Gastrocnemius medialis (tissue), 4 donors: ENCODE measurements around the gene PSTPIP1.

ENCODE experiments used
- POLR2A ChIP-seq, 2 donors: fragments of 450-650 bp; IDR thresholded peaks; one replicate each; pipeline ENCODE4 v1.6.1; 2017; ENCODE audit warnings: antibody characterized with exemption in 2 of 2, mild to moderate bottlenecking in 2 of 2, moderate library complexity in 2 of 2
- TF ChIP-seq, protein P1 (sequence below), 5 experiments: fragments of 450-650 bp in 3 of 5; fragments of 200-600 bp in 2 of 5; sonication (generic) in 2 of 5; IDR thresholded peaks in 4 of 5; conservative IDR thresholded peaks in 1 of 5; 1 replicate in 4 of 5; 2 replicates in 1 of 5; pipeline ENCODE4 v1.5.1; 2016 to 2019; ENCODE audit warnings: antibody characterized with exemption in 5 of 5, mild to moderate bottlenecking in 3 of 5, moderate library complexity in 3 of 5

DNA sequence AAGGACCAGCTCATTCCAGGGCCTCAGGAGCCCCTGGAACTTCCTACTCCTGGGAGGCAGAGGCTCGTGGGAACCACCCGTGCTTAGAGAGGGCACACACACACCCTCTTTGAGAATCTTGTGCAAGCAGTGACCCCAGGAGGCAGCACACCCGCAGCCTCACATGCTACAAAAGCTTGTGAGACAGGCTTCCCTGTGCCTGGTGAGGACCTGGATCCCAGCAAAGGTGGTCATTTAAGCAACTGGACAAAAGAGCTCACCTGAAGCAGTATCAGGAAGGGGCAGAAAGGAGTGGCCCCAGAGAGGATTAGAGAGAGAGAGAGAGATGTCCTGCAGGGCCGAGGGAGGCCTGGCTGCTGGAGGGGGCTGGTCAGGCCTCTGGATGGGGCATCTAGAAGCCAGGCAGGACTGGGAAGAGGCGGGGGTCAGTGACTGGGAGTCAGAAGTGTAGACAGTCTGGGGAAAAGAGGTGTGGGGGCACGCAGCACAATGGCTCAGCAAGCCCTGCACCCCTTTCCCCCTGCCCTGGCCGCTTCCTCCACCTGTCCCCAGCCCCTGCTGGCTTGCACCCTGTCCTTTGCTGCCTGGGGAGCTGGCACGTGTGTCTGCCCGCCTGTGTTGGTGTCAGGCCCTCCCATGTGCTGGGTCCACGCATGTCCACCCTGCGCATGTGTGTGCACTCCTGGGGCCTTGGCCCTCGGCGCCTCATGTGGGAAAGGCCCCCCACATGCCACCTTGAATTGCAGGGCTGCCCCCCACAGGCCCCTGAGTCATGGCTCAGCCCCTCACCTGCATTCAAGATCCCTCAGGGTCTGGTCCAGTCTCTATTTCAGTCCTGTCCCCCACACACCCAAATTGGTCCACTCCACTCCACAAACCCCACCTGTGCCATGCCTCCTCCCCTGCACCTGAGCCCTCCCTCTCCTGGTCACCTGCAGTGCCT lies 39.1 kb downstream of the PSTPIP1 start:
- TF ChIP-seq, protein P1, sequence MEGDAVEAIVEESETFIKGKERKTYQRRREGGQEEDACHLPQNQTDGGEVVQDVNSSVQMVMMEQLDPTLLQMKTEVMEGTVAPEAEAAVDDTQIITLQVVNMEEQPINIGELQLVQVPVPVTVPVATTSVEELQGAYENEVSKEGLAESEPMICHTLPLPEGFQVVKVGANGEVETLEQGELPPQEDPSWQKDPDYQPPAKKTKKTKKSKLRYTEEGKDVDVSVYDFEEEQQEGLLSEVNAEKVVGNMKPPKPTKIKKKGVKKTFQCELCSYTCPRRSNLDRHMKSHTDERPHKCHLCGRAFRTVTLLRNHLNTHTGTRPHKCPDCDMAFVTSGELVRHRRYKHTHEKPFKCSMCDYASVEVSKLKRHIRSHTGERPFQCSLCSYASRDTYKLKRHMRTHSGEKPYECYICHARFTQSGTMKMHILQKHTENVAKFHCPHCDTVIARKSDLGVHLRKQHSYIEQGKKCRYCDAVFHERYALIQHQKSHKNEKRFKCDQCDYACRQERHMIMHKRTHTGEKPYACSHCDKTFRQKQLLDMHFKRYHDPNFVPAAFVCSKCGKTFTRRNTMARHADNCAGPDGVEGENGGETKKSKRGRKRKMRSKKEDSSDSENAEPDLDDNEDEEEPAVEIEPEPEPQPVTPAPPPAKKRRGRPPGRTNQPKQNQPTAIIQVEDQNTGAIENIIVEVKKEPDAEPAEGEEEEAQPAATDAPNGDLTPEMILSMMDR (IDR thresholded peaks at IDR 0.05 in 4 of 5, conservative IDR thresholded peaks at IDR 0.05 in 1 of 5), result no peak
- no peak for TF ChIP-seq POLR2A (IDR thresholded peaks at IDR 0.05)
